DOHH2 (cell line): ENCODE measurements around the gene CLDN11.

Source experiments
- H3F3A ChIP-seq: fragments of 200-600 bp; sonication (generic), shearing (Covaris generic); 2 replicates; pipeline ENCODE4 v1.6.0; 2016; ENCODE audit warnings: antibody characterized with exemption, mild to moderate bottlenecking; ENCODE audit not compliant: control insufficient read depth, insufficient read depth
- H3K27ac ChIP-seq: fragments of 200-600 bp; sonication (generic); 2 replicates; pipeline ENCODE4 v1.5.1; 2014; ENCODE audit warnings: low read depth, mild to moderate bottlenecking, low read length, moderate library complexity
- H3K27me3 ChIP-seq: fragments of 200-600 bp; sonication (generic); 2 replicates; pipeline ENCODE4 v1.6.1; 2014; ENCODE audit warnings: mild to moderate bottlenecking, low read length, mixed read lengths; ENCODE audit not compliant: control insufficient read depth
- H3K36me3 ChIP-seq: fragments of 200-600 bp; sonication (generic); 2 replicates; pipeline ENCODE4 v1.6.1; 2014; ENCODE audit warnings: mild to moderate bottlenecking, low read length, moderate library complexity, mixed read lengths; ENCODE audit not compliant: control insufficient read depth
- H3K4me1 ChIP-seq: fragments of 200-600 bp; sonication (generic); 2 replicates; pipeline ENCODE4 v1.6.1; 2014; ENCODE audit warnings: mild to moderate bottlenecking, low read length, mixed read lengths; ENCODE audit not compliant: control insufficient read depth
- H3K4me2 ChIP-seq: fragments of 200-600 bp; sonication (generic); 2 replicates; pipeline ENCODE4 v1.6.0; 2014; ENCODE audit warnings: mild to moderate bottlenecking, low read length, moderate library complexity
- H3K4me3 ChIP-seq: fragments of 200-600 bp; sonication (generic); 2 replicates; pipeline ENCODE4 v1.5.1; 2014; ENCODE audit warnings: mild to moderate bottlenecking, low read length, mixed read lengths
- H3K79me2 ChIP-seq: fragments of 200-600 bp; sonication (generic); 2 replicates; pipeline ENCODE4 v1.6.1; 2014; ENCODE audit warnings: mild to moderate bottlenecking, low read length, mixed read lengths; ENCODE audit not compliant: control insufficient read depth
- H3K9me2 ChIP-seq: fragments of 200-600 bp; sonication (generic); replicated peaks from 2 replicates; pipeline ENCODE4 v1.6.1; 2014; ENCODE audit warnings: mild to moderate bottlenecking, low read length, mixed read lengths; ENCODE audit not compliant: control insufficient read depth
- H3K9me3 ChIP-seq: fragments of 200-600 bp; sonication (generic); 2 replicates; pipeline ENCODE4 v1.6.1; 2014; ENCODE audit warnings: antibody characterized with exemption, low read length, mixed read lengths; ENCODE audit not compliant: control insufficient read depth, insufficient read depth
- H4K20me1 ChIP-seq: fragments of 200-600 bp; sonication (generic); 2 replicates; pipeline ENCODE4 v1.6.0; 2014; ENCODE audit warnings: low read depth, mild to moderate bottlenecking, antibody characterized with exemption, low read length, moderate library complexity; ENCODE audit not compliant: control insufficient read depth, insufficient read depth
- CTCF ChIP-seq: fragments of 200-600 bp; sonication (generic); IDR thresholded peaks from one replicate; pipeline ENCODE4 v1.5.1; 2014; ENCODE audit warnings: antibody characterized with exemption, mild to moderate bottlenecking, low read depth, low read length; ENCODE audit not compliant: poor library complexity, severe bottlenecking
- EZH2phosphoT487 ChIP-seq: fragments of 200-600 bp; sonication (generic); IDR thresholded peaks from 2 replicates; pipeline ENCODE4 v1.6.1; 2017; ENCODE audit warnings: borderline replicate concordance, mild to moderate bottlenecking, antibody characterized with exemption, low read length, moderate library complexity, mixed read lengths

Gene CLDN11

GRCh38 chr3:170425491-170426239 lies 7.0 kb downstream of the CLDN11 start:
- H3K27me3 ChIP-seq, result peaks cover 4% of the 10 kb centered on the region; the same call in 1 of the 2 replicates
- H3F3A ChIP-seq, result no peaks in the 10 kb centered on the region
- H3K4me2 ChIP-seq, result no peak overlapping the region
- no peak for TF ChIP-seq EZH2phosphoT487
- TF ChIP-seq CTCF, result no peak
- no peaks in the 10 kb centered on the region for H3K4me1 ChIP-seq
- no peaks in the 10 kb centered on the region for H3K9me3 ChIP-seq
- H3K79me2 ChIP-seq, result no peaks in the 10 kb centered on the region
- no peak overlapping the region for H3K4me3 ChIP-seq
- no peaks in the 10 kb centered on the region for H4K20me1 ChIP-seq
- H3K36me3 ChIP-seq, result no peaks in the 10 kb centered on the region
- H3K9me2 ChIP-seq, result no peaks in the 10 kb centered on the region
- H3K27ac ChIP-seq, result no peak overlapping the region

- Histone ChIP-seq H3K27me3 (peaks cover 4% of the 10 kb centered on the region; the same call in 1 of the 2 replicates), H3K79me2 (no peaks in the 10 kb centered on the region), H3K9me3 (no peaks in the 10 kb centered on the region), H3K9me2 (no peaks in the 10 kb centered on the region), H3K27ac (no peak overlapping the region), H4K20me1 (no peaks in the 10 kb centered on the region), H3K4me3 (no peak overlapping the region), H3K36me3 (no peaks in the 10 kb centered on the region), H3K4me2 (no peak overlapping the region), H3K4me1 (no peaks in the 10 kb centered on the region), H3F3A (no peaks in the 10 kb centered on the region)
- TF ChIP-seq EZH2phosphoT487 (no peak), CTCF (no peak)
These were observed 7.7 kb downstream of the CLDN11 start for GRCh38 chr3:170426240-170426797.

GRCh38 chr3:170428095-170428494 lies 9.4 kb downstream of the CLDN11 start:
- H3K4me2 ChIP-seq, result no peak overlapping the region
- H3K27me3 ChIP-seq, result peaks cover 4% of the 10 kb centered on the region; the same call in 1 of the 2 replicates
- no peaks in the 10 kb centered on the region for H3K4me1 ChIP-seq
- no peaks in the 10 kb centered on the region for H3K79me2 ChIP-seq
- no peaks in the 10 kb centered on the region for H3K9me3 ChIP-seq
- no peak overlapping the region for H3K27ac ChIP-seq
- no peaks in the 10 kb centered on the region for H3F3A ChIP-seq
- H4K20me1 ChIP-seq, result no peaks in the 10 kb centered on the region
- H3K9me2 ChIP-seq, result no peaks in the 10 kb centered on the region
- no peaks in the 10 kb centered on the region for H3K36me3 ChIP-seq
- TF ChIP-seq CTCF (no peak), EZH2phosphoT487 (no peak)
- no peak overlapping the region for H3K4me3 ChIP-seq
